SK-N-SH treated with all-trans-retinoic acid at 6 μM for 48 hours (cell line): ENCODE data around the gene GALNT15.

Source experiments
- ATAC-seq: fragments of 200-7000 bp; cut with Tn5 transposase; 3 replicates; pipeline ENCODE4 v1.9.1; 2020; ENCODE audit warnings: mild to moderate bottlenecking, moderate library complexity
- ARNTL ChIP-seq: fragments of 450-650 bp; formaldehyde crosslinking; IDR thresholded peaks from 2 replicates; pipeline ENCODE4 v1.5.0; 2020; ENCODE audit warnings: low read depth, mild to moderate bottlenecking, moderate library complexity, borderline replicate concordance
- BACH2 ChIP-seq: fragments of 250-450 bp; sonication (Bioruptor Pico); IDR thresholded peaks from 2 replicates; pipeline ENCODE4 v1.9.0; 2021; ENCODE audit warnings: mild to moderate bottlenecking, borderline replicate concordance
- CREB5 ChIP-seq: fragments of 250-450 bp; sonication (Bioruptor Pico); IDR thresholded peaks from 2 replicates; pipeline ENCODE4 v1.5.1; 2020; ENCODE audit warnings: low read depth, mild to moderate bottlenecking, moderate library complexity
- CSDC2 ChIP-seq: fragments of 250-450 bp; sonication (Bioruptor Pico); IDR thresholded peaks from 2 replicates; pipeline ENCODE4 v1.5.0; 2020; ENCODE audit warnings: mild to moderate bottlenecking, moderate library complexity
- GLIS3 ChIP-seq: fragments of 250-450 bp; sonication (Bioruptor Pico); IDR thresholded peaks from 2 replicates; pipeline ENCODE4 v1.5.0; 2020; ENCODE audit warnings: mild to moderate bottlenecking, moderate library complexity
- ISL1 ChIP-seq: fragments of 250-450 bp; sonication (Bioruptor Pico); IDR thresholded peaks from 2 replicates; pipeline ENCODE4 v2.1.2; 2022; ENCODE audit warnings: mild to moderate bottlenecking, moderate library complexity
- POU6F1 ChIP-seq: fragments of 250-450 bp; sonication (Bioruptor Pico); IDR thresholded peaks from 2 replicates; pipeline ENCODE4 v1.8.0; 2021; ENCODE audit warnings: low read depth, mild to moderate bottlenecking, moderate library complexity, borderline replicate concordance
- SNAI2 ChIP-seq: fragments of 250-450 bp; sonication (Bioruptor Pico); IDR thresholded peaks from 2 replicates; pipeline ENCODE4 v1.5.0; 2020; ENCODE audit warnings: mild to moderate bottlenecking, moderate library complexity
- TCF4 ChIP-seq: fragments of 250-450 bp; sonication (Bioruptor Pico); IDR thresholded peaks from 2 replicates; pipeline ENCODE4 v1.8.0; 2021; ENCODE audit warnings: mild to moderate bottlenecking, moderate library complexity, borderline replicate concordance
- TOX ChIP-seq: fragments of 250-450 bp; sonication (Bioruptor Pico); IDR thresholded peaks from 2 replicates; pipeline ENCODE4 v1.8.0; 2021; ENCODE audit warnings: mild to moderate bottlenecking, moderate library complexity, borderline replicate concordance
- TSHZ2 ChIP-seq: fragments of 250-450 bp; sonication (Bioruptor Pico); IDR thresholded peaks from 2 replicates; pipeline ENCODE4 v1.5.0; 2020; ENCODE audit warnings: mild to moderate bottlenecking, moderate library complexity
- ZC3H10 ChIP-seq: fragments of 250-450 bp; sonication (Bioruptor Pico); IDR thresholded peaks from 2 replicates; pipeline ENCODE4 v1.5.1; 2021; ENCODE audit warnings: mild to moderate bottlenecking, moderate library complexity
- ZFP3 ChIP-seq: fragments of 250-450 bp; sonication (Bioruptor Pico); IDR thresholded peaks from 2 replicates; pipeline ENCODE4 v1.5.0; 2020; ENCODE audit warnings: mild to moderate bottlenecking, moderate library complexity
- ZFP30 ChIP-seq: fragments of 450-650 bp; formaldehyde crosslinking; IDR thresholded peaks from 2 replicates; pipeline ENCODE4 v1.5.0; 2022; ENCODE audit warnings: mild to moderate bottlenecking, moderate library complexity
- ZNF565 ChIP-seq: fragments of 450-650 bp; formaldehyde crosslinking; conservative IDR thresholded peaks from 2 replicates; pipeline ENCODE4 v1.5.0; 2020; ENCODE audit warnings: low read depth, mild to moderate bottlenecking, moderate library complexity
- ZNF8 ChIP-seq: fragments of 450-650 bp; formaldehyde crosslinking; IDR thresholded peaks from 2 replicates; pipeline ENCODE4 v1.5.0; 2020; ENCODE audit warnings: mild to moderate bottlenecking, moderate library complexity
- TF ChIP-seq, protein P1 (sequence below): fragments of 250-450 bp; sonication (Bioruptor Pico); IDR thresholded peaks from 2 replicates; pipeline ENCODE4 v1.8.0; 2020; ENCODE audit warnings: mild to moderate bottlenecking, moderate library complexity, borderline replicate concordance

Gene GALNT15

GRCh38 chr3:16127249-16127648, 47.2 kb upstream of the GALNT15 start:
- no peak for ATAC-seq
- no peak for TF ChIP-seq CSDC2 (CRISPR knock-in tag)
- TF ChIP-seq SNAI2 (CRISPR knock-in tag): no peak
- no peak for TF ChIP-seq ISL1 (CRISPR knock-in tag)
- no peak for TF ChIP-seq ZNF565 (CRISPR knock-in tag)
- TF ChIP-seq POU6F1 (CRISPR knock-in tag): no peak
- TF ChIP-seq ARNTL: no peak
- TF ChIP-seq, protein P1, sequence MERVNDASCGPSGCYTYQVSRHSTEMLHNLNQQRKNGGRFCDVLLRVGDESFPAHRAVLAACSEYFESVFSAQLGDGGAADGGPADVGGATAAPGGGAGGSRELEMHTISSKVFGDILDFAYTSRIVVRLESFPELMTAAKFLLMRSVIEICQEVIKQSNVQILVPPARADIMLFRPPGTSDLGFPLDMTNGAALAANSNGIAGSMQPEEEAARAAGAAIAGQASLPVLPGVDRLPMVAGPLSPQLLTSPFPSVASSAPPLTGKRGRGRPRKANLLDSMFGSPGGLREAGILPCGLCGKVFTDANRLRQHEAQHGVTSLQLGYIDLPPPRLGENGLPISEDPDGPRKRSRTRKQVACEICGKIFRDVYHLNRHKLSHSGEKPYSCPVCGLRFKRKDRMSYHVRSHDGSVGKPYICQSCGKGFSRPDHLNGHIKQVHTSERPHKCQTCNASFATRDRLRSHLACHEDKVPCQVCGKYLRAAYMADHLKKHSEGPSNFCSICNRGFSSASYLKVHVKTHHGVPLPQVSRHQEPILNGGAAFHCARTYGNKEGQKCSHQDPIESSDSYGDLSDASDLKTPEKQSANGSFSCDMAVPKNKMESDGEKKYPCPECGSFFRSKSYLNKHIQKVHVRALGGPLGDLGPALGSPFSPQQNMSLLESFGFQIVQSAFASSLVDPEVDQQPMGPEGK (CRISPR knock-in tag): no peak
- no peak for TF ChIP-seq GLIS3 (CRISPR knock-in tag)
- no peak for TF ChIP-seq ZFP3 (CRISPR knock-in tag)
- TF ChIP-seq TSHZ2 (CRISPR knock-in tag): no peak
- no peak for TF ChIP-seq CREB5

DNA sequence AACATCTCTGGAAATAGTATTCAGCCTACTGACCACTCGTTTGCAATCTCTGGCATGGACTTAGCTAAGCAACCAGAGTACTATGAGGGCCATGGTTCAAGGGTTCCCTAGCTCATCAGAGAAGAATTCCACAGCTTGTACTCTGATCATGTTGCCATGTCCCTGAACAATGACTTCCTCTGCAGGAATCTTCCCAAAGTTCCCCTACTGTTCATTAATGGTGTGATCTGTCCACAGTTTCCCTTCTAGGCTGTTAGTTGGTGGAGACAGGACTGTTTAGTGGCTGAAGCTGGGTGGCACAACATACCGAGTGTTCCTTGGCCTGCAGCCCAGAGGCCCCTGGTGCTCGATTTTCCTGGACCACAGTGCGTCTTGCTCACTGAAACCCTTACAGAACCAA, 44.4 kb upstream of the GALNT15 start:
- TF ChIP-seq TCF4 (no peak), BACH2 (no peak), SNAI2 (CRISPR knock-in tag) (no peak), ZC3H10 (CRISPR knock-in tag) (no peak), ZNF565 (CRISPR knock-in tag) (no peak), TOX (CRISPR knock-in tag) (no peak), CREB5 (no peak), ISL1 (CRISPR knock-in tag) (no peak), TSHZ2 (CRISPR knock-in tag) (no peak), ZNF8 (CRISPR knock-in tag) (no peak), ZFP30 (CRISPR knock-in tag) (no peak)
- TF ChIP-seq, protein P1 (CRISPR knock-in tag): no peak
- peak; percentile 84 for ATAC-seq
